Bronchial epithelial cell (primary cell): Measurements from ENCODE around the gene SPRED2. TPM values are rescaled to one million over a fixed set of nuclear protein-coding genes. Genes with fewer than 3 reads are reported as not detected.

Experiments used
- DNase-seq: peaks from one replicate; pipeline ENCODE4 v3.0.0-alpha.2; 2010; ENCODE audit warnings: low read depth
- FAIRE-seq: peaks from 2 replicates; lab custom pipeline; 2011; peaks lifted over from hg19 to GRCh38; lab: Jason Lieb, UNC
- H3K27me3 ChIP-seq: 2 replicates; pipeline ENCODE4 v1.5.1; 2011; ENCODE audit warnings: low read length; ENCODE audit not compliant: control insufficient read depth, insufficient read depth
- H3K36me3 ChIP-seq: 2 replicates; pipeline ENCODE4 v1.5.1; 2011; ENCODE audit warnings: low read length; ENCODE audit not compliant: control insufficient read depth, insufficient read depth
- H3K4me3 ChIP-seq: 2 replicates; pipeline ENCODE4 v1.5.1; 2011; ENCODE audit warnings: mild to moderate bottlenecking, low read depth, low read length, control low read depth
- total RNA-seq: library from RNA; depleted of rRNA; stranded (reverse); fragments of >200 nt; gene quantifications from 2 replicates; pipeline ENCODE4 v1.2.1, GENCODE V29; 2014
- TF ChIP-seq, protein P1 (sequence below): IDR thresholded peaks from 2 replicates; pipeline ENCODE4 v1.5.1; 2011; ENCODE audit warnings: mild to moderate bottlenecking, moderate library complexity, low read length, control low read depth, inconsistent platforms; ENCODE audit not compliant: insufficient read depth, severe bottlenecking

The SPRED2 gene
- total RNA-seq, 1 donor from 2014 or later: 3.4 TPM

DNA sequence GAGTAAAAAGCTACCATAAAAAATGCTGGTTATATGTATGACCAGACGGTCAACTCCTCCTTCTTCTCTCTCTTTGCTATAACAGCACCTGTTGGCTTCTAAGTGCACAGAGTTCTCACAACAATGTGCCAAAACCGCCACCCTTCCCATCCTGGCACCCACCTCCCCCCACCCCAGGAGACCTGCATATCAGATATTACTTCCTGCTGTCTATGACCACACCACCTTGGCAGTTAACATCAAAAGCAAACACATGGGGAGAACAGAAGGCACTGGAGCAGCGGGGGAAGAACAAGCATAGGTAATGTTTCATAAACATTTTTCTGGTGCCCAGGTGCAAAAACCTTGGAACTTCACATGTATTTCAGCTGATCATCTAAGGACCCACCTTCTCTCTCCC, 15.5 kb downstream of the SPRED2 start:
- DNase-seq (no peak), FAIRE-seq (no peak)
- TF ChIP-seq, protein P1, sequence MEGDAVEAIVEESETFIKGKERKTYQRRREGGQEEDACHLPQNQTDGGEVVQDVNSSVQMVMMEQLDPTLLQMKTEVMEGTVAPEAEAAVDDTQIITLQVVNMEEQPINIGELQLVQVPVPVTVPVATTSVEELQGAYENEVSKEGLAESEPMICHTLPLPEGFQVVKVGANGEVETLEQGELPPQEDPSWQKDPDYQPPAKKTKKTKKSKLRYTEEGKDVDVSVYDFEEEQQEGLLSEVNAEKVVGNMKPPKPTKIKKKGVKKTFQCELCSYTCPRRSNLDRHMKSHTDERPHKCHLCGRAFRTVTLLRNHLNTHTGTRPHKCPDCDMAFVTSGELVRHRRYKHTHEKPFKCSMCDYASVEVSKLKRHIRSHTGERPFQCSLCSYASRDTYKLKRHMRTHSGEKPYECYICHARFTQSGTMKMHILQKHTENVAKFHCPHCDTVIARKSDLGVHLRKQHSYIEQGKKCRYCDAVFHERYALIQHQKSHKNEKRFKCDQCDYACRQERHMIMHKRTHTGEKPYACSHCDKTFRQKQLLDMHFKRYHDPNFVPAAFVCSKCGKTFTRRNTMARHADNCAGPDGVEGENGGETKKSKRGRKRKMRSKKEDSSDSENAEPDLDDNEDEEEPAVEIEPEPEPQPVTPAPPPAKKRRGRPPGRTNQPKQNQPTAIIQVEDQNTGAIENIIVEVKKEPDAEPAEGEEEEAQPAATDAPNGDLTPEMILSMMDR: no peak
- Histone ChIP-seq H3K4me3 (no peak overlapping the region), H3K36me3 (no peaks in the 10 kb centered on the region), H3K27me3 (no peaks in the 10 kb centered on the region)

DNA sequence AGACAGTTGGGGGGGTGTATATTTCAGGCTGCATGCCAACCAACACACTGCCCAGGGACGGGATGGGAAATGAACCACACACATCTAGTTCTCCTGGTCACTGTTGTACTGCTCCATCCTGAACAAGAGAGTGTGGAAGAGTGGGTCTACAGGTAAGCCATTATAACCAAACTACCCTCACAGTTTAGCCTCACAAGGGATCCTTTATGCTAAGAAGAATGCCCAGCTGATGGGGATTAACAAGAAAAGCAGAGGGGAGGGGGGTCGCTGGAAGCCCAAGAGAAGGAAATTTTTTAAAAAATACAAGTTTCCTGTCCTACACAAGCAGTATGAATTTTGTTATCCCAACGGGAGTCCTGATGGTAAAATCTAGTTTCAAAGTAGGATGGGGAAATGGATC, 16.1 kb downstream of the SPRED2 start:
- no peaks in the 10 kb centered on the region for H3K36me3 ChIP-seq
- no peak for FAIRE-seq
- no peak for DNase-seq
- H3K27me3 ChIP-seq: no peaks in the 10 kb centered on the region
- TF ChIP-seq, protein P1: no peak
- no peak overlapping the region for H3K4me3 ChIP-seq

DNA sequence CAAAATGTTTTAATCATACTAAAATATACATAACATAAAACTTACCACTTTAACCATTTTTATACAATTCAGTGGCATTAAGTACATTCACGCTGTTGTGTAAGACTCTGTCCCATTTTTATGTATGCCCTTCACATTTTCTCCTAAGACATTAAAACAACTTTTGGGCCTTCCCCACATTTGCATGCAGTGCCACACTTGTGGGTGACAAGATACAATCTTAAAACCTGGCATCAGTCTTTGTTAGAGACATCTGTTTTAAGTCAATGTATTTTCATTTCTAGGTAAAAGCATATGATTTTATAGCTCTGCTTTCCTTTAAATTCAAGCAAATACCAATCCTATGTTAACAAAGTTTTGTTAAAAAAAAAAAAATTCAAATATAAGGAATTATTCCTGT, 17.3 kb downstream of the SPRED2 start:
- Histone ChIP-seq H3K27me3 (no peaks in the 10 kb centered on the region), H3K36me3 (no peaks in the 10 kb centered on the region), H3K4me3 (no peak overlapping the region)
- no peak for DNase-seq
- FAIRE-seq: no peak
- TF ChIP-seq, protein P1: no peak

DNA sequence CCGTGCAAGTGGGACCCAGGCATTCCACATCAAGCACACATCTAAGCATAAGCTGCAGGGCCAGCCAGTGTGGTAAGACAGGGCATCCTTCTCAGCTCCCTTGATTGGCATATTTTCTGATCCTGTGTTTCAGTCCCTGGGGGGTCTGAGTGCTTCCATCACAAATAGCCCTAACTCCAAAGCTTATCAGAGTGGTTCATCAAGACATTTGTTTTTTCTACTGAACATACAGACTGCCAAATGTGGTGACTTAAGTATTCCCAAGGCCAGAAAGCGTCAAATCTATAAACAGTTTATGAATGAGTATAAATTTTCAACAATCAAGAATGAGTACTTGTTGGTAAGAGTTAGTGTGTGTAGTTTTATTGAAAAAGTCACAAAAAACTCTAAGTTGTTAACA, 18.8 kb downstream of the SPRED2 start:
- no peaks in the 10 kb centered on the region for H3K27me3 ChIP-seq
- no peak for DNase-seq
- no peak for FAIRE-seq
- TF ChIP-seq, protein P1: no peak
- H3K4me3 ChIP-seq: no peak overlapping the region
- no peaks in the 10 kb centered on the region for H3K36me3 ChIP-seq

DNA sequence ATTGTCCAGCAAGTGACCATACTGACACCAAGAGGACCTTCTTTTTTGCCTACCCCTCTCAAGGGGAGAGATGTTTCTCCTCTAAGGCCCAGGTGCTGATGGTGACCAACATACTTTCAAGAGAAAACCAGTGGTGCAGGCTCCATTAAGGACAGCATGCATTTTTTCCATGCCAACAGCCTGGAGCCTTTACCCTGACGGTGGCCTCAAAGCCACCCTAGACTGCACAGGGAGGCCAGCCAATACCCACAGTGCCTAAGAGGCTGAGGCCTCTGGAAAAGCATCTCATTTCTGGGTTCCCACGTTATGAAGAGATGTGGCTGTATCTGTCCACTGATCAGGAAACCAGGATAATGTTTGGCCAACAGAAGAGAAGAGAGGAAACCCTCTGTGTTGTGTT, 19.3 kb downstream of the SPRED2 start:
- Histone ChIP-seq H3K36me3 (no peaks in the 10 kb centered on the region), H3K27me3 (no peaks in the 10 kb centered on the region), H3K4me3 (no peak overlapping the region)
- DNase-seq (no peak), FAIRE-seq (no peak)
- TF ChIP-seq, protein P1: no peak

DNA sequence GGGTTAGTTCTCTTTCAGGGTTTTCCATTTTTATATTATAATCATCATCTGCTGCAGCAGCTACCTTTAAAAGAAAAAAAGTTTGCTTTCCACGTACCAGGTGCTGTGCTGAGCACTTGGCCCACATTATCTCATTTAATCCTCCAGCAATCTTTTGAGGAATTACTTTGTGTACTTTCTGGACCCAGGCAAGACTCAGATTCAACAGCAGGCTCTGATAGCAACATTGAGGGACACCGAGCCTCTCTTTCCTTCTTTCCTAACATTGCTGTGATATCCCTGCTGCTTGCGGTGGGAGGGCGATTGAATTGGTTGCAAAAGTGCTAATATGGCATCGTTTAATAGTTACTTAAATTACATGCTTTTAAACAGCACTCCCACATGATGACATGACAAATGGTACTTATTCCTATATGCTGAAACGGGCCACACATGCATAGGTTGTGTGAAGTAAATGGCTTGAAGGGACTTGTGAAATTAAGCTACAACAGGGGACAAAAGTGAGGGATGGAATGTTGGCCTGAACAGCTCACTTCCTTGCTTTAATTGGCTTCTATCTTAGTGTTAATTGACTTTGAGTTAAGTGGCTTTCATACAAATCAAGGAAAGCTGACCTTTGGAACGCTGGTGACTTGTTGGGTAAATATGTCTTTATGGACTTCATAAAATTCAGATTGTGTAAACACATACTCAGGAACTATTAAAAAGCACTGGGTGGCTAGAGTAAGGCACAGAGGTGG, 21.2 kb downstream of the SPRED2 start:
- no peak overlapping the region for H3K4me3 ChIP-seq

More for the DNA sequence above, 21.2 kb downstream of the SPRED2 start:
- TF ChIP-seq, protein P1: no peak
- Histone ChIP-seq H3K27me3 (no peaks in the 10 kb centered on the region), H3K36me3 (no peaks in the 10 kb centered on the region)
- FAIRE-seq (no peak), DNase-seq (no peak)
